Ammon's horn (tissue), 1 donor: Measurements from ENCODE around the gene CALM3.

Experiments
- DNase-seq: peaks from one replicate; pipeline ENCODE4 v3.0.0-alpha.2; 2016; ENCODE audit warnings: low spot score

CALM3 gene

DNA sequence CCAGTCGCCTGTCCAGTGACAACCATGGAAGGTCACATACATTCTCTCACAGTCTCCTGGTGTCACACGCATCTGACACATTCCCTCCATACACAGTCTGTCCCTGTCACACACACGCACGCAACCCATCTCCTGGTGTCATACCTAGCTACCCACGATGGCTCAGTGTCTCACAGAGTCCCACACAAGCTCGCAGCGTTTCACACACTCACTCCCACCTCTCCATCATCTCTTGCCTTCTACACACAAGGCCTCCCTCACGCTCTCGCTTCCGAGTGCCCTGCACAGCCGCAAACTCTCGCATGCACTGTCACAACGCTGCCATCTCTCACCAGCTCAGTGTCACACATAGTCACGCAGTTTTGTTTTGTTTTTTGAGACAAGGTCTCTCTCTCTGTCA lies 36.1 kb downstream of the CALM3 start:
- DNase-seq = no peak

DNA sequence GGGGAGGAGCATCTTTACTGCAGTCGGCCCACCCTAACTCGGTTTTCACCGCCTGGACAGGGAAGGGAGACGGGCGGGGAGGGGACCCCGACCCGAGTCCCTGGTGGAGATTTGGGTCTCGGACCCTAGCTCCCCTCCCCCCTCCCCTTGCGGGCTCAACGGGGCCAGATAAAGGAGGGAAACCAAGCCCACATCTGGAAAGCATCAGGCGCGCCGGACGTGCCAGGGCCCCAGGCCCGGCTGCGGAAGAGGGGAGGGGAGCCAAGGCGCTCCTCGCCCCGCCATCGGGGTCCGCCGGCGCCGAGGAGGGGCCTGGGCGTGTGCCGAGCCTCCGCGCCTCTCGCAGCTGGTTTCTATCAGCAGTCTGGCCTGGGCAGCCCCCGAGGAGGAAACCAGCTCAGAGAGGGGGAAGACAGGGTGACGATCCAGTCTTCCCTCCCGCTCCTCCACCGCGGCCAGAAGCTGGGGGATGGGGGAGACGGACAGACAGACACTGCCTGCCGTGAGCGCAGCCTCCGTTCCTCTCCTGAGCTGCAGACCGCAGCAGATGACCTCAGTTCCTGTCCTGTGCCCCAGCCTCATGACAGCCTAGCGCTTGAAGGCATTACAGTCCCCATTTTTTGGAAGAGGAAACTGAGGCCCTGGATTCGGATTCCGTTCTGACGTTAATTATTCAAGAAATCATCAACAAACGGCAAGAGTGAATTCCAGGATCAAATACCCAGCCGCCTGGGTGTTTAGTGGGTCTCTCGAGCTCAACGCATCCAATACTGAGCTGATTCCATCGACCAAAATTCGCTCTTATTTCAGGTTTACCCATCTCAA lies 38.4 kb downstream of the CALM3 start:
- no peak for DNase-seq

DNA sequence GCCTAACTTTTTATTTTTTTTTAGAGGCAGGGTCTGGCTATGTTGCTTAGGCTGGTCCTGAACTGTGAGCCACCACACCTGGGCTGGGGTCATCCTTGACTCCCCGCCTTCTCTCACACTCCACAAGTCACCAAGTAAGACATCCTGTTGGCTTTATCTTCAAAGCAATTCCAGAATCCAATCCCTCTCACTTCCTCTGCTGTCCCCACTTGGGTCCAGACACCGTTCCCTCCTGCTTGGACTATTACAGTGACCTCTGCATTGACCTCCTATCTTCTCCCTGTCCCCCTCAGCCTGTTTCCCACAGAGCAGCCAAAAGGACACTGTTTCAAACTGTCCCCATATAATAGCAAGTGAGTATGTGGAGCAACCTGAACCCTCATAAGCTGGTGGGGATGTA lies 39.5 kb downstream of the CALM3 start:
- DNase-seq = no peak

DNA sequence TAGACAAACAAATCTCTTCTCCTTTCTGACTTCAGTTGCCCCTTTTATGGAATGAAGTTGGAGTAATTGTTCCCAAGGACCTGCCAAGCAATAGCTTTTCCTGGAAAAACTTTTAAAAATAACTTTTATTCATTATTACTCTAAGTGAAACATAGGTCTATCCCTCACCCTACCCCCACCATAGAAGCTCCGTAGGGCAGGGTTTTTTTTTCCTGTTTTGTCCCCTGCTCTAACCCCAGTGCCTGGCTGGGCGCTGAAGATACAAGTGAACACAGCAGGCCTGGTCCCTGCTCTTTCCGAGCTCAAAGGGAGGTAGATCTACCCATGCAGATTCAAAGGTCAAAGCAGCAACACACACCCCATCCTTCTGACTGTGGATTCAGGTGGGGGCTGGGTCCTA lies 43.6 kb downstream of the CALM3 start:
- DNase-seq = no peak

DNA sequence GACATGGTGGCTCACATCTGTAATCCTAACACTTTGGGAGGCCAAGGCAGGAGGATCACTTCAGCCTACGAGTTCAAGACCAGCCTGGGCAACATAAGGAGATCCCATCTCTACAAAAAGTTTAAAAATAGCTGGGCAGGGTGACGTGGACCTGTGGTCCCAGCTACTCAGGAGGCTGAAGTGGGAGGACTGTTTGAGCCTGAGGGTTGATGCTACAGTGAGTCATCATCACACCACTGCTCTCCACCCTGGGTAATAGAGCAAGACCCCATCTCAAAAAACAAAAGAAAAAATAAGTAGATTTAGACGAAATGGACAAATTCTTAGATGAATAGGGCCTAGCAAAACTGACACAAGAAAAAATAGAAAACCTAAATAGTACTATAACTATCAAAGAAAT lies 45.3 kb downstream of the CALM3 start:
- no peak for DNase-seq

DNA sequence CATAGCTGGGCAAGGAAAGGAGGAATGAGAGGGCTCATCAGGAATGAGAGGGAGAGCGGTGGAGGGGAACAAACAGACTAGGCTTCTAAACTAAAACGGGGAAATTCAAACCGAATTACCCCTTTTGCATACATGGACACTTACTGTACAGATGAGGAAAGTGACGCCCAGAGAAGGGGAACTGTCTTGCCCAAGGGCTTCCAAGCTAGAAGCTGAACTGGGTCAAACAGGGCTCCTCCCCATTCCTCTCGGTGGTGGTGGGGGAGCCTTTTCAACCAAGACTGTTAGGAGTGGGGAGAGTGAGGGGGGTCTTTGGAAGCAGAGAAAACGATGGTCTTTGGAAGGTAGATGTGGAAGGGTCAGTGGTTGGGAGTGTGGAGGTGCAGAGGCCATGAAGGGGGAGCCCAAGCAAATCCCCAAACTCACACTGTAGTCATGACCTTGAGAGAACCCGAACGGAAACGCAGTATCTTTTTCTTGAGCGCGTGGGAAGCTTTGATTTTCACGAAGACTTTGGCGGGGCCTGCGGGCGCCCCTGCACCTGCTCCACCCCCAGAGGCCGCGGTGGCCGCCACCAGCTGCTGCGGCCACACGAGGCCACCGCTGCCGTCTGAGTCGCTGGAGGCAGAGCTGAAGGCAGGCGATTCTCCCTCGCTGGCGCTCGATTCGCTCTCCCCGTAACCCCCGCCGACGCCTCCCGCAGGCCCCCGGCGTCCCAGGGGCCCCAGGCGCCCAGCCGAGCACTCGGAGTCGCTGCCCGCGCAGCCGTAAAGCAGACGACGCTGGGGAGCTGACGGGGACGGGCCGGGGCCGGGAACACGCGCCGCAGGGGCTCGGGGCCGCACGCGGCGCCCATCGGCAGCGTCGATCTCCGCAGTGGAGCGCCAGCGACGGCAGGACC lies 47.2 kb downstream of the CALM3 start:
- no peak for DNase-seq

DNA sequence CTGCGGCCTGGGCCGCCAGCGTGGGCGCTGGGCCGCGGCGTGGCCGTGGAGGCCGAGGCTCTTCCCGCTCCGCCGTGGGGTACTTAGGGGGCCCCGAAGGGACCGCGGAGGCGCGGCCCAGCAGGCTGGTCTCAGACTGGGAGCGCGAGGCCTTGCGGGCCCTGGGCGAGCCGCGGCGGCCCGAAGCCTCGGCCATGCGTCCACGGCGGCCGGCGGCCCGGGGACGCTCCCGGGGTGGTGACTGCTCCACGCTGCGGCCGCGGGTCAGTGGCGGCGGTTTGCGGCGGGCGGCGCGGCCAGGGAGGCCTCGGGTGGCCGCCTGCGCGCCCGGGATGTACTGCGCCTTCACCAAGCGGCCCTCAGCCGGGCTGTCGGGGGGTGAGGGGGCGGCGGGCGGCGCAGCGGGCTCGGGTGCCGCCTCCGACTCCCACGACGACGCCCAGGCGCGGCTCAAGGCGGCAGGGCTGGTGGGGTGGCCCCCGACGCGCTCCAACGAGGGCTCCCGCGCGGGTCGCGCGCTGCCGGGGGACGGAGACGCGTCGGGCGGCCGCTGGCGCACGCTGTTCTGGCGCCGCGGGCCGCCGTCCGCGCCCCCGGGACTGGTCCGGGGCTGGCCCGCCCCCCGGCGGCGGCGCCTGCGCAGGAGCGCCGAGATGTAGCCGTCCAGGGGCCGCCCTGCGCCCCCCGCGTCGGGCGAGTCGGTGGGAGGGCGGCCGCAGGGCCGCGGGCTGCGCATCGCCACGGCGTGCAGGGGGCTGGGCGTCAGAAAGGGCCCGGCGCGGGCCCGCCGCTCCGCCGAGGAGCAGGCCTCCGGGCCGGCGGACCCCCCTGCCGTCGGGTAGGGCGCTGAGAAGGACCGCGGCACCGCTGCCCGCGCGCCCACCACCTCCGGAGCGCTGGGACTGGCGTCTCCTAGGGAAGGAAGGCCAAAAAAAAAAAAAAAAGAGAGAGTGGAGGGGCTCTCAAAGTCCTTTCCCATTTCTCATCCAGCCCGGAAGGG lies 48.1 kb downstream of the CALM3 start:
- DNase-seq = no peak

DNA sequence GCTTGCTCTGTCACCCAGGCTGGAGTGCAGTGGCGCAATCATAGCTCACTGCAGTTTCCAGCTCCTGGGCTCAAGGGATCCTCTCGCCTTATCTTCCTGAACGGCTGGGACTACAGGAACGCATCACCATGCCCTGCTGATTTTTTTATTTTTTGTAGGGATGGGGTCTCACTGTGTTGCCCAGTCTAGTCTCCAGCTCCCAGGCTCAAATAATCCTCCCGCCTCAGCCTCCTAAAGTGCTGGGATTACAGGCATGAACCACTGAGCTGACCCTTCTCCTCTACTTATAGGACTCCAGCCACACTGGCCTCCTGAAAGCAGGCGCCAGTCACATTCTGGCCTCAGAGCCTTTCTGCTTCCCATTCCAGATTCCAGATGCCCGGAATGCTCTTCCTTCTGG lies 49.3 kb downstream of the CALM3 start:
- no peak for DNase-seq

DNA sequence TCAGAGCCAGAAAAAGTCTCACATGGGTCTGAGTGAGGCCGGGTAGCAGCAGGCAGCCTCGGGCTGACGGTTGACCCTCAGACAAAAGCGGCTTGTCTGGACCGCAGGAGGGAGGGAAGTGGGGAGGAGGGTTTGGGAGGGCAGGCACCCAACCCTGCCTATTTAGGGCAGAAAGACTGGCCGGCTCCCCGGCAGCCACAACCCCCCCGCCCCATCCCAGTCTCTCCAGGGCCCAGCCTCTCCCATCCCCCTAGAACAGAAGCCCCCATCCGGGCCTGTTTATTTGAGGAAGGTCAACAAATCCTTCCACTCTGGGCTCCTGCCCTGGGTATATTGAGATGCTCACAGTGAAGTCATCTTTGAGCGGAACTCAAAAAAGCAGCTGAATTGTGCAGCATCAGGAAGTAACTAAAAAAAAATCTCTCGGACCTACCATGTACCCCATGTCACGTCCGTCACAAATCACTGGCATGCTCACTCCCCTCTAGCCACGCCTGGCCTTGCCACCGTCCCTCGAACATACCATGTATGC lies 53.6 kb downstream of the CALM3 start:
- peak; percentile 95 for DNase-seq

DNA sequence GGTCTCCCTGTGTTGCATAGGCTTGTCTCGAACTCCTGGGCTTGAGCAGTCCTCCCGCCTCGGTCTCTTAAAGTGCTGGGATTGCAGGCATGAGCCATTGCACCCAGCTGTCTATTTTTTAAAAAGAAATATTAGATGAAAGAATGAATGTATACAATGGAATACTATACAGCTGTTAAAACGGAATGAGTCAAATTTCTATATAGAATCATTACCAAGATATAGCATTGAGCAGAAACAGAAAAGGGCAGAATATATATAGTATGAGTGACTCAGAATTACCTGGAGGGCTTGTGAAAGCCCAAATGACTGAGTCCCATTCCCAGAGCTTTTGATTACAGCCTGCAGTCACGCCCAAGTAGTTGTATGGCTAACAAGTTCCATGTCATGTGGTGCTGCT lies 55.4 kb downstream of the CALM3 start:
- no peak for DNase-seq

DNA sequence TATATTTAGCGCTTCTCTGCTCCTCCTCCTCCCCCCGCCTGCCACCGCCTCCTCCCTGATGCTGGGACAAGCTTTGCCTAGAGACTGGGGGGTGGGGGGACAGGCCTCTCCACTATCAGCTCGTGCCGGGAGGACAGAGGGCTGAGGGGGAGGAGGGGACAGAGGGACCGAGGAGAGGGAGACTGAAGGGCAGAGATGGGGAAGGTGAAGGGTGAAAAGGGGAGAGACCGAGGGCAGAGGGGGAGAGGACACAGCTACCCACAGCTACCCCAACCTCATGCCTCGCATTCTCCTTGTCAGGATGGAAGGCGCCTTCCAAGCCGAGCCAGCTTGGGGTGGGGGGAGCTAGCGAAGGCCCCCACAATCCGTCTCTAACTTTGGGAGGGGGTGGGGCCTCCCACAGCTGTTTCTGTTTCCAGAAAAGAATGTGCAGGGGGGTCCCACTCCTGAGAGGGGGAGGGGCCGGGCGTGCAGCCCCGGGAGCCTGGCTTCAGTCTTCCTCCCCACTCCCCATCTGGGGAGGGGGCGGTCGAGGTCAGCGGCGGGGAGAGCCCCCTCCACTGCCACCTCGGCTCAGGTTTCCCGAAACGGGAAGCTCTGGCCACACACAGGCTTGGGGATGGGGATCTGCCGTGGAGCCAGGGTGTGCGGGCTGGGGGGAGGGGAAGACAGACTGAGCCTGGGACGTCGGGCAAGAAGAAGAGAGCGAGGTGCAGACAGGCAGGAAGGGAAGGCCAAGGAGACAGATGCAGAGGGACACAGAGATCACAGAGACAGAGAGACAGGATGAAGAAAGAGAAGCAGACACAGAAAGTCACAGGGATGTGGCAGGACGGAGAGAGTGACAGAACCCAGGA lies 58.2 kb downstream of the CALM3 start:
- peak; percentile 71 for DNase-seq

DNA sequence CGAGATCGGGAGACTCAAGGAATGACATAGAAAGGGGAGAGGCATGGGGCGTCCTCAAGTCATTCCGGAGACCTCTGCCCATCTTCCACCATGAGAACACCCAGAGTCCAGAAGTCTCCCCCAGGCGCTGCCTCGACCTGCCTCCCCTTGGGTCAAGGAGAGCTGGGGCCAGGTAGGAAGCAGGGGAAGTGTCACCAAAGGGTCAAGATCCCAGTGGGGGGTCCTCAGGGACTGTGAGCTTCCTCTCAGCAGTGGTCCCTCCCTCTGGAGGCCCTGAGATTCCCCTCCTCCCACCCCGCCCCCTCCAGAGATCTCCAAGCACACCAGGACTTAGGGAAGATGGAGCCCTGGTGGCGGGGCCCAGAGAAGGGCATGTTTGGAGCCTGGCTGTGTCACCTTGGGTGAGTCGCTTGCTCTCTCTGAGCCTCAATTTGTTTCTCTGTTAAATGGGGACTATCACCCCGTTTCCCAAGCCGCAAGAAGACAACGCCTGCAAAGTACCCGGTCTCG lies 58.9 kb downstream of the CALM3 start:
- DNase-seq = peak; percentile 54
